PC-9 (cell line): Measurements from ENCODE around the gene LYPLA2. TPM values are rescaled to one million over a fixed set of nuclear protein-coding genes. Genes with fewer than 3 reads are reported as not detected.

Experiments
- Bru-seq: library from RNA; stranded (reverse); fragments of 400-500 nt; gene quantifications from one replicate; lab custom pipeline; 2021; lab: Mats Ljungman, UMichigan
- BruChase-seq, 2 experiments: library from RNA; stranded (reverse); fragments of 400-500 nt; gene quantifications; one replicate each; lab custom pipeline; 2021; lab: Mats Ljungman, UMichigan
- BruUV-seq: library from RNA; stranded (reverse); fragments of 400-500 nt; replicated peaks from 2 replicates; lab custom pipeline; 2021; lab: Mats Ljungman, UMichigan
- CTCF ChIA-PET: fragments of 300-600 bp; sonication (Branson Sonifier 250); formaldehyde crosslinking; loops from one replicate; lab custom pipeline; 2022; ENCODE audit warnings: antibody characterized with exemption; lab: Charles Lee
- POLR2A ChIA-PET: fragments of 300-600 bp; sonication (Branson Sonifier 250); formaldehyde crosslinking; loops from one replicate; lab custom pipeline; 2022; ENCODE audit warnings: antibody characterized with exemption; ENCODE audit not compliant: unreplicated experiment; lab: Charles Lee
- DNase-seq, 2 experiments: peaks; one replicate each; pipeline versions ENCODE4 v3.0.0 to v3.0.0-alpha.2; 2015 to 2022; ENCODE audit warnings: mixed read lengths in 1 of 2
- H2AFZ ChIP-seq: fragments of 200-600 bp; sonication (generic); 2 replicates; pipeline ENCODE4 v1.8.1; 2017; ENCODE audit warnings: antibody characterized with exemption
- H3F3A ChIP-seq: fragments of 200-600 bp; sonication (generic); 2 replicates; pipeline ENCODE4 v1.8.1; 2017; ENCODE audit warnings: antibody characterized with exemption, mild to moderate bottlenecking, low read depth; ENCODE audit not compliant: insufficient read depth
- H3K27ac ChIP-seq: fragments of 200-600 bp; sonication (generic); 2 replicates; pipeline ENCODE4 v1.6.1; 2016; ENCODE audit warnings: mixed run types
- H3K27me3 ChIP-seq: fragments of 200-600 bp; sonication (generic); 2 replicates; pipeline ENCODE4 v1.6.1; 2016; ENCODE audit warnings: low read depth, mixed run types; ENCODE audit not compliant: insufficient read depth
- H3K36me3 ChIP-seq: fragments of 200-600 bp; sonication (generic); 2 replicates; pipeline ENCODE4 v1.6.1; 2016; ENCODE audit warnings: low read depth, mixed run types
- H3K4me1 ChIP-seq: fragments of 200-600 bp; sonication (generic); replicated peaks from 2 replicates; pipeline ENCODE4 v1.6.1; 2016; ENCODE audit warnings: mixed run types; ENCODE audit not compliant: insufficient read depth
- H3K4me2 ChIP-seq: fragments of 200-600 bp; sonication (generic); 2 replicates; pipeline ENCODE4 v1.6.1; 2017; ENCODE audit warnings: mixed run types
- H3K4me3 ChIP-seq: fragments of 200-600 bp; sonication (generic); 2 replicates; pipeline ENCODE4 v1.6.1; 2016; ENCODE audit warnings: mixed run types
- H3K79me2 ChIP-seq: fragments of 200-600 bp; sonication (generic); 2 replicates; pipeline ENCODE4 v1.6.1; 2017; ENCODE audit warnings: low read depth, mixed run types
- H3K9me2 ChIP-seq: fragments of 200-600 bp; sonication (generic); 2 replicates; pipeline ENCODE4 v1.8.1; 2017; ENCODE audit warnings: mild to moderate bottlenecking; ENCODE audit not compliant: insufficient read depth
- H3K9me3 ChIP-seq: fragments of 200-600 bp; sonication (generic); 2 replicates; pipeline ENCODE4 v1.8.1; 2016; ENCODE audit warnings: low read depth; ENCODE audit not compliant: insufficient read depth
- H4K20me1 ChIP-seq: fragments of 200-600 bp; sonication (generic); 2 replicates; pipeline ENCODE4 v1.8.1; 2017; ENCODE audit not compliant: insufficient read depth
- EZH2 ChIP-seq: fragments of 200-600 bp; sonication (generic); IDR thresholded peaks from 2 replicates; pipeline ENCODE4 v1.8.0; 2017; ENCODE audit warnings: antibody characterized with exemption, low read depth
- intact Hi-C: fragments of 100-400 bp; cut with micrococcal nuclease; formaldehyde crosslinking; loops from one replicate; pipeline ENCODE4 v1.10.0; 2022; ENCODE audit not compliant: unreplicated experiment
- long read RNA-seq: library from polyadenylated mRNA; stranded (forward); transcript quantifications from one replicate; pipeline ENCODE4 v2.0.0, GENCODE V29; 2022
- total RNA-seq: library from RNA; stranded (reverse); gene quantifications from 2 replicates; pipeline ENCODE4 v1.2.3, GENCODE V29; 2021
- TF ChIP-seq, protein P1 (sequence below): fragments of 200-600 bp; sonication (generic); conservative IDR thresholded peaks from 2 replicates; pipeline ENCODE4 v1.6.1; 2017; ENCODE audit warnings: mixed run types, antibody characterized with exemption, mild to moderate bottlenecking, moderate library complexity

LYPLA2 gene
- total RNA-seq: 90.1 and 94.9 TPM in 2 replicates
- percentile 70 among the genes with signal in this experiment for Bru-seq, nascent RNA
- percentile 91 among the genes with signal in this experiment for BruChase-seq, experiment 1, labeled RNA remaining after a 2-hour chase
- percentile 96 among the genes with signal in this experiment for BruChase-seq, experiment 2, labeled RNA remaining after a 6-hour chase
- long read RNA-seq, transcript LYPLA2-202 (8 exons, 1,072 nt): minor isoform, 10 of 335 reads
- long read RNA-seq, transcript LYPLA2-205 (10 exons, 1,810 nt): major isoform, 244 of 335 reads
- long read RNA-seq, partial matches to known transcripts: 36 of 335 reads
- long read RNA-seq, other reads (novel, unspliced or antisense): 45 of 335 reads

DNA sequence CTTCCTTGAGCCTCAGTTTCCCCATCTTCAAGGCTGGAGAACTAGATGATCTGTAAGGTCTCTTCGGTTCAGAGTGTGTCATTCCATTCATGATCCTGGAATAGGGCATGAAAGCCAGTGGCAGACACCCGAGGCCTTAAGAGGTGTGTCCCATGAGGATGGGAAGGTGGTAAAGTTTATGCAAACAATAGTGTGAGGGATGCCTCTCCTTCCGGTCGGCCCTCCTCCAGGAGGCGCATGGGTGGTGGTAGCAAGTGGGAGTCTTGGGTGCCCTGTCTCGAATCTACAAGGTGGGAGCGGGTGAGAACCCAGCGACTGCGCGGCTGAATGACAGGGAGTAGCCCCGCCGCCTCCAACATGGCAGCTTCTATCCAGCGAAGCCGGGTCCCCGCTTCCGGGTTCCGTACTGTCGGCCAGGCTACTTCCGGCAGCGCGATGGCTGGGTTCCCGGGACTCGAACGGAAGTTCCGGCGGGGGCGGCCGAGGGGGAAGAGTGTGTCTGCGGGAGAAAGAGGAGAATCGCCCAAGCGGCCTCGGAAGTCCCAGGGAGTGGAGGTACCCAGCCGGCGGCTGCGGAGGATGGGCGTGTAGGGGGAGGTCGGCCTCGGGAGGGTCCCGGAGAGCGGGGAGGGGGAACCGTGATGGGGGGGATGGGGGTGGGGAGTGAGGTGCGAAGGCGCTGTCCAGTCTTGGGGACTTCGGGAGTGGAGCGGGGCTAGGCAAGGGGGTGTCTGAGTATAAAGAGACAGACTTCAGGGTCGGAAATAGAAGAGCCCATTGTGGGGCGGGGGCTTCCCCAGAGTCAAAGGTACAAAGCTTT, at the start of gene LYPLA2:
TSS of gene LYPLA2 (plus strand) at position 450 of the 820 bp plus-strand sequence. CDS start 1,538 bp downstream, outside the sequence.
- Histone ChIP-seq H4K20me1 (no peaks in the 10 kb centered on the region), H3K27me3 (no peaks in the 10 kb centered on the region), H3K4me3 (peak within 1 kb of the TSS; percentile 88), H3K9me2 (no peaks in the 10 kb centered on the region), H3K79me2 (peaks cover 21% of the 10 kb centered on the region), H3K27ac (peak within 1 kb of the TSS; percentile 80), H3K4me1 (peaks cover 15% of the 10 kb centered on the region), H3K4me2 (peak within 1 kb of the TSS; percentile 87), H3F3A (peaks cover 27% of the 10 kb centered on the region), H3K36me3 (no peaks in the 10 kb centered on the region), H3K9me3 (no peaks in the 10 kb centered on the region), H2AFZ (peak within 1 kb of the TSS; percentile 78; the same call in 1 of the 2 replicates)
- ChIA-PET POLR2A (interaction anchor here (0.5 to 0.8 kb wide), 4 partner anchors 11 to 99 kb away, joined by 3 to 12 read pairs (median 5); partner anchors contain the start of genes PITHD1 and RPL11), CTCF (interaction anchor here (0.6 to 1.1 kb wide), 3 partner anchors 10 to 75 kb away, joined by 3 to 5 read pairs (median 3); no protein-coding TSS in a partner anchor)
- DNase-seq: peak; percentile 65 to 90
- no peak for TF ChIP-seq EZH2
- TF ChIP-seq, protein P1, sequence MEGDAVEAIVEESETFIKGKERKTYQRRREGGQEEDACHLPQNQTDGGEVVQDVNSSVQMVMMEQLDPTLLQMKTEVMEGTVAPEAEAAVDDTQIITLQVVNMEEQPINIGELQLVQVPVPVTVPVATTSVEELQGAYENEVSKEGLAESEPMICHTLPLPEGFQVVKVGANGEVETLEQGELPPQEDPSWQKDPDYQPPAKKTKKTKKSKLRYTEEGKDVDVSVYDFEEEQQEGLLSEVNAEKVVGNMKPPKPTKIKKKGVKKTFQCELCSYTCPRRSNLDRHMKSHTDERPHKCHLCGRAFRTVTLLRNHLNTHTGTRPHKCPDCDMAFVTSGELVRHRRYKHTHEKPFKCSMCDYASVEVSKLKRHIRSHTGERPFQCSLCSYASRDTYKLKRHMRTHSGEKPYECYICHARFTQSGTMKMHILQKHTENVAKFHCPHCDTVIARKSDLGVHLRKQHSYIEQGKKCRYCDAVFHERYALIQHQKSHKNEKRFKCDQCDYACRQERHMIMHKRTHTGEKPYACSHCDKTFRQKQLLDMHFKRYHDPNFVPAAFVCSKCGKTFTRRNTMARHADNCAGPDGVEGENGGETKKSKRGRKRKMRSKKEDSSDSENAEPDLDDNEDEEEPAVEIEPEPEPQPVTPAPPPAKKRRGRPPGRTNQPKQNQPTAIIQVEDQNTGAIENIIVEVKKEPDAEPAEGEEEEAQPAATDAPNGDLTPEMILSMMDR: no peak
- BruUV-seq: no TSS peak
- intact Hi-C loops: loop anchor here (1.0 kb wide), 2 partner anchors 8 to 13 kb away; partner anchors contain the start of gene PITHD1

DNA sequence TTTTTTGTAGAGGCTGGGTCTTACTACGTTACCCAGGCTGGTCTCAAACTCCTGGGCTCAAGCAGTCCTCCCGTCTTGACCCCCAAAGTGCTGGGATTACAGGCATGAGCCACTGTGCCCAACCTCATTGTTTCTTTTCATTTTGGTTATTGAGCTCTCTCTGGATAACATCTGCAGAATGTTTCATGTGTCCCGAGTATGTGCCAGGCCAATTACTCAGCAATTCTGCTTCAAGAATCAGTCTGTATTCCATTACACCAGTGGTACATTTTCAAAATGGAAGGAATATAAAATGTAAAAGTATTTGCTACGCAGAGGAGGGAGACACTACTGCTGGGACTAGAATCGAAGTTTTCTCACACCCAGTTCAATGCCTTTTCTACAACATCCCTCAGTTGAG, 49.3 kb upstream of the LYPLA2 start:
- Histone ChIP-seq H3K36me3 (no peaks in the 10 kb centered on the region), H3K4me1 (peaks cover 11% of the 10 kb centered on the region), H2AFZ (no peak overlapping the region), H3K27ac (no peak overlapping the region), H3K79me2 (peaks cover 27% of the 10 kb centered on the region), H3K9me2 (no peaks in the 10 kb centered on the region), H3K4me3 (no peak overlapping the region), H3K4me2 (no peak overlapping the region), H4K20me1 (peaks cover 19% of the 10 kb centered on the region), H3F3A (peaks cover 15% of the 10 kb centered on the region; the same call in 1 of the 2 replicates), H3K9me3 (no peaks in the 10 kb centered on the region), H3K27me3 (no peaks in the 10 kb centered on the region)
- TF ChIP-seq, protein P1: no peak
- TF ChIP-seq EZH2: no peak
- intact Hi-C loops: loop anchor here (5.0 kb wide), 1 partner anchor 49 kb away; the partner anchor contains the start of gene RPL11
- DNase-seq: no peak
- ChIA-PET POLR2A (interaction anchor here (0.6 kb wide), 1 partner anchor 214 kb away, joined by 19 read pairs; no protein-coding TSS in a partner anchor), CTCF (no interaction called here)
- BruUV-seq: no TSS peak
